Vagina (tissue), 2 donors: Measurements from ENCODE around the gene DSCAML1. TPM values are rescaled to one million over a fixed set of nuclear protein-coding genes. Genes with fewer than 3 reads are reported as not detected.

Experiments used
- DNase-seq, 2 donors: peaks; one replicate each; pipeline ENCODE4 v3.0.0-alpha.2; 2017; ENCODE audit errors: extremely low spot score in 2 of 2
- H3K27ac ChIP-seq: fragments of 200-600 bp; sonication (generic); one replicate; pipeline ENCODE4 v1.5.1; 2019
- H3K27me3 ChIP-seq: fragments of 200-600 bp; sonication (generic); one replicate; pipeline ENCODE4 v1.5.1; 2019
- H3K36me3 ChIP-seq, 2 donors: fragments of 200-600 bp; sonication (generic); one replicate each; pipeline ENCODE4 v1.5.1; 2017 to 2019
- H3K4me1 ChIP-seq: fragments of 200-600 bp; sonication (generic); one replicate; pipeline ENCODE4 v1.5.1; 2019
- H3K4me3 ChIP-seq, 2 donors: fragments of 200-600 bp; sonication (generic); 1 replicate in 1 of 2; 2 replicates in 1 of 2; pipeline ENCODE4 v1.5.1; 2016 to 2019
- H3K9me3 ChIP-seq: fragments of 200-600 bp; sonication (generic); one replicate; pipeline ENCODE4 v1.5.1; 2019
- POLR2A ChIP-seq, 2 donors: fragments of 450-650 bp; IDR thresholded peaks; one replicate each; pipeline ENCODE4 v1.6.1; 2017; ENCODE audit warnings: antibody characterized with exemption in 2 of 2, mild to moderate bottlenecking in 2 of 2, moderate library complexity in 2 of 2
- POLR2AphosphoS5 ChIP-seq, 2 donors: sonication (generic); formaldehyde crosslinking; IDR thresholded peaks; one replicate each; pipeline ENCODE4 v1.9.0; 2017; ENCODE audit warnings: antibody characterized with exemption in 2 of 2, mild to moderate bottlenecking in 2 of 2, low read depth in 1 of 2; ENCODE audit not compliant: insufficient read depth in 1 of 2
- intact Hi-C: fragments of 100-400 bp; cut with DNase I; formaldehyde crosslinking; loops from one replicate; pipeline ENCODE4 v1.15.1; 2023
- total RNA-seq: library from RNA; depleted of rRNA; stranded (reverse); fragments of >200 nt; gene quantifications from one replicate; pipeline ENCODE4 v1.2.3, GENCODE V29; 2016
- TF ChIP-seq, protein P1 (sequence below), 3 experiments: fragments of 450-650 bp in 2 of 3; fragments of 200-600 bp in 1 of 3; sonication (generic) in 1 of 3; IDR thresholded peaks; one replicate each; pipeline ENCODE4 v1.5.1; 2017 to 2019; ENCODE audit warnings: antibody characterized with exemption in 3 of 3, mild to moderate bottlenecking in 2 of 3, moderate library complexity in 2 of 3

The DSCAML1 gene
- total RNA-seq, 1 donor from 2014 or later = 0.25 TPM

DNA sequence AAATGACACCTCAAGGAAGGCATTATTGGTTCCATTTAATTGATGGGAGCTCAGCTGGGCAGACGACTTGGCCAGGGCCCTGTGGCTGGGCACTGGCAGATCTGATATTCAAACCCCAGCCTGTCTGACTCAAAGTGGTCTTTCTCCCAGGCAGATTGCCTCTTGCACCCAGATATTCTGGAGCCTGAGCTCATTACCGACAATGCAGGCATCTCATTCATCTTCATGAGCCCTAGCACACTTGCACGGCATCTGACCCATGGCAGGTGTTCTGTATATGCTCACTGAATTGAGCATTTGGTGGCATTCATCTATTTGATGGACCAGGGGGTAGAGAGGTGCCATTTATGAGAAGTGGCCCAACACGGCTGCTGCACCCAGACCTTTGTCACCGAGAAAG lies 193.1 kb downstream of the DSCAML1 start:
- no peak overlapping the region for H3K4me3 ChIP-seq
- intact Hi-C loops = no loop called here
- no peaks in the 10 kb centered on the region for H3K9me3 ChIP-seq
- no peak overlapping the region for H3K27ac ChIP-seq
- no peak for DNase-seq
- H3K4me1 ChIP-seq = no peaks in the 10 kb centered on the region
- TF ChIP-seq, protein P1, sequence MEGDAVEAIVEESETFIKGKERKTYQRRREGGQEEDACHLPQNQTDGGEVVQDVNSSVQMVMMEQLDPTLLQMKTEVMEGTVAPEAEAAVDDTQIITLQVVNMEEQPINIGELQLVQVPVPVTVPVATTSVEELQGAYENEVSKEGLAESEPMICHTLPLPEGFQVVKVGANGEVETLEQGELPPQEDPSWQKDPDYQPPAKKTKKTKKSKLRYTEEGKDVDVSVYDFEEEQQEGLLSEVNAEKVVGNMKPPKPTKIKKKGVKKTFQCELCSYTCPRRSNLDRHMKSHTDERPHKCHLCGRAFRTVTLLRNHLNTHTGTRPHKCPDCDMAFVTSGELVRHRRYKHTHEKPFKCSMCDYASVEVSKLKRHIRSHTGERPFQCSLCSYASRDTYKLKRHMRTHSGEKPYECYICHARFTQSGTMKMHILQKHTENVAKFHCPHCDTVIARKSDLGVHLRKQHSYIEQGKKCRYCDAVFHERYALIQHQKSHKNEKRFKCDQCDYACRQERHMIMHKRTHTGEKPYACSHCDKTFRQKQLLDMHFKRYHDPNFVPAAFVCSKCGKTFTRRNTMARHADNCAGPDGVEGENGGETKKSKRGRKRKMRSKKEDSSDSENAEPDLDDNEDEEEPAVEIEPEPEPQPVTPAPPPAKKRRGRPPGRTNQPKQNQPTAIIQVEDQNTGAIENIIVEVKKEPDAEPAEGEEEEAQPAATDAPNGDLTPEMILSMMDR (IDR thresholded peaks at IDR 0.05) = no peak
- TF ChIP-seq POLR2AphosphoS5 (IDR thresholded peaks at IDR 0.05; ENCODE audit: insufficient read depth in 1 of 2, low read depth in 1 of 2) = no peak
- no peak for TF ChIP-seq POLR2A (IDR thresholded peaks at IDR 0.05)
- H3K27me3 ChIP-seq = no peaks in the 10 kb centered on the region
- H3K36me3 ChIP-seq = no peaks in the 10 kb centered on the region

DNA sequence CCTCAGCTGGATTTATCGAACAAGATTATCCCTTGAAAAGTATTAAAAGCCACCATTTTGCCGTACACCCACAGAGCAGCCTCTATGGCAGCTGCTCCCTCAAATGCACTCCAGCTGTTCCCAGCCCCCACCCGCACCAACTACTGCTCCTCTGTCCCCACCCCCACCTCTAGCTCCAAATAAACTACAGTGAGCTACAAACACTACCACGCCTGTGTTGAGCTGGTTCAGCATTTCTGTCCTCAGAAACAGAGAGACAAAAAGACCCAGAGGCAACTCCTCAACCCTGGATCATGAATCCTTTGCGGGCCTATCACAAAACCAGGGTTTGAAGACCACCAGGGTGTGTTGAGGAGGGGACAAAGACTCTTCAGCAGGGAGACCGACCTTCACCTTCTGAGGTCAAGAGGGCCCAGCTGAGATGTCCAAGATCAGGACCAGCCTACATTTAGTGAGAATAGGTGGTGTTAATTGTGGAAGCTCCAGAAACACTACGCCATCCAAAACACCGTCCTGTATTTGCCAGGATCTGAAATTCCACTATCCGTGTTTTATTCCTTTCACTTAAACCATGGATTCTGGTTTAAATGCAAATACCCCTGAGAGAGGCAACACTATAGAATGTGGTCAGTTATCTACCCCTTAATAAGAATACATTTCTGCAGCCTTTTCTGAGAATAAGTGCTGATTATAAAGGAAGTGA lies 195.9 kb downstream of the DSCAML1 start:
- Histone ChIP-seq H3K27me3 (no peaks in the 10 kb centered on the region), H3K36me3 (no peaks in the 10 kb centered on the region), H3K4me3 (no peak overlapping the region), H3K9me3 (no peaks in the 10 kb centered on the region), H3K4me1 (no peaks in the 10 kb centered on the region), H3K27ac (no peak overlapping the region)
- intact Hi-C loops = no loop called here
- TF ChIP-seq POLR2A (IDR thresholded peaks at IDR 0.05) (no peak), POLR2AphosphoS5 (IDR thresholded peaks at IDR 0.05; ENCODE audit: insufficient read depth in 1 of 2, low read depth in 1 of 2) (no peak)
- TF ChIP-seq, protein P1 (IDR thresholded peaks at IDR 0.05) = no peak
- DNase-seq = no peak

DNA sequence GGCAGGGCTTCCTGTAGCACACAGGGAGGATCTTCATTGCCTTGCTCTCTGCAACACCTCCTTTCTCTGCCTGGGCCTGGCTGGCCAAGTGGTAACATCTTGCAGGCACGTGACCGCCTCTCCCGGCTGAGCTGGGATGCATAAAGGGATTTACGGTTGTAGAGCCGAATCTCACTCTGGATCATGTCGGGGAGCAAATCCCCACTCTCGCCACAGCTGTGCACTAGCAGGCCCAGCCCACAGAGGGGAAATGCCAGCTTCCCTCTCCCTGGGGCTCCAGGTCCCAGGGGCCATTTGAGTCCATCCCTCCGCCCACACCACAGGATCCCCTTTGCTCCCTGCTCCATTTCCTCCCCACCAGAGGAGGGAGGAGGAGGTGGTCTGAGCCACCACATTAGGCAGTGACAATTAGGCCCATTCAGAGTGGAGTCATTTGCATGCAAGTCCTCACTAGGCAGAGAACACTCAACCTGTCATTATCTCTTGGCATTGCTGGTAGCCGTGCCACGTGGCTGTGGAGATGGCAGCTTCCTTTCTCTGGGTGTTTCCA lies 196.7 kb downstream of the DSCAML1 start:
- no peak for DNase-seq
- Histone ChIP-seq H3K9me3 (no peaks in the 10 kb centered on the region), H3K36me3 (no peaks in the 10 kb centered on the region), H3K4me3 (no peak overlapping the region), H3K27ac (no peak overlapping the region), H3K27me3 (no peaks in the 10 kb centered on the region), H3K4me1 (no peaks in the 10 kb centered on the region)
- TF ChIP-seq, protein P1 (IDR thresholded peaks at IDR 0.05) = no peak
- intact Hi-C loops = no loop called here

DNA sequence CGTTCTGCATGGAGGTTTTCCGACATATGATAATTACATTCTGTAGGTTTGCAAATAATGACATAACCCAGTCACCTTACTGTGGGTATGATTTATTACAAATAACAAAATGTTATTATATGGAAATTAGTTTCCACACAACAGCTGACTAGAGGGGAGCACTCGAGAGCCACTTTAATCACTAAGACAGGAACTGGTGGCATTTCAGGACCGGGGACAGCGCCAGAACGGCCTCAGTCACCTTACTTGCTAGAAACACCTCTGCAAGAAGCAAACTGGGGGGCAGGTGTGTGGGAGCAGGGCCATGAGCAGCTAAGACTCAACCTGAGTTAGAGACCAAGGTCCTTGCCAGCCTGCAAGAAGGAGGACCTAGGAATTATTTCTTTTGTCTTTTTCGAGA lies 199.9 kb downstream of the DSCAML1 start:
- intact Hi-C loops = no loop called here
- H3K4me1 ChIP-seq = no peaks in the 10 kb centered on the region
- no peak overlapping the region for H3K27ac ChIP-seq
- no peaks in the 10 kb centered on the region for H3K27me3 ChIP-seq
- no peaks in the 10 kb centered on the region for H3K36me3 ChIP-seq
- DNase-seq = no peak
- no peak overlapping the region for H3K4me3 ChIP-seq
- TF ChIP-seq POLR2AphosphoS5 (IDR thresholded peaks at IDR 0.05; ENCODE audit: insufficient read depth in 1 of 2, low read depth in 1 of 2) (no peak), POLR2A (IDR thresholded peaks at IDR 0.05) (no peak)
- TF ChIP-seq, protein P1 (IDR thresholded peaks at IDR 0.05) = no peak
- no peaks in the 10 kb centered on the region for H3K9me3 ChIP-seq

DNA sequence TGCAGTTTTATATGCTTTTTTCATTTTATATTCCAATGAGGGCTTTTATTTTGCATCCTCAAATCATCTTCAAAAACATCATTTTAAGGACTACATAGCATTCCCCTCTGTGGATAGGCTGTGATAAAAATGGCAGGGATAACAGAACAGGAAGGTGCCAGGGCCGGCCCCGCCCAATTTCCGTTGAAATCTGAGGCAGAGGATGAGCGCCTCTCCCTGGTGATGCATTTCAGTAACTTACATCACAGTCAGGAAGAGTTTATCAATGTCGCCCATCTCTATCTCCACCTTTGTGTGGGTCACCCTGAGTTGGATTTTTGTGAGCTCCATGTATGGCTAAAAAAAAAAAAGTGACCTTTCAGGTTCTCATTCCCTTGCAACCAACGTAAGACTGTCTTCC lies 201.6 kb downstream of the DSCAML1 start:
- intact Hi-C loops = no loop called here
- no peaks in the 10 kb centered on the region for H3K36me3 ChIP-seq
- H3K27me3 ChIP-seq = no peaks in the 10 kb centered on the region
- H3K4me3 ChIP-seq = no peak overlapping the region
- no peaks in the 10 kb centered on the region for H3K9me3 ChIP-seq
- no peaks in the 10 kb centered on the region for H3K4me1 ChIP-seq
- no peak overlapping the region for H3K27ac ChIP-seq
- no peak for DNase-seq
- no peak for TF ChIP-seq POLR2A (IDR thresholded peaks at IDR 0.05)
- TF ChIP-seq, protein P1 (IDR thresholded peaks at IDR 0.05) = no peak
- no peak for TF ChIP-seq POLR2AphosphoS5 (IDR thresholded peaks at IDR 0.05; ENCODE audit: insufficient read depth in 1 of 2, low read depth in 1 of 2)
